Progenitor cell of endocrine pancreas (in vitro differentiated cells): ENCODE measurements around the gene SLC16A5. TPM values are rescaled to one million over a fixed set of nuclear protein-coding genes. Genes with fewer than 3 reads are reported as not detected.
A peak's percentile ranks its signal among the peaks of the same experiment; 100 is the strongest.

Experiments
- DNase-seq: peaks from one replicate; pipeline ENCODE4 v3.0.0; 2021; ENCODE audit warnings: low spot score; ENCODE audit not compliant: unreplicated experiment
- H3K27ac Mint-ChIP-seq: 2 replicates; pipeline ENCODE4 v1.8.0; 2021; ENCODE audit warnings: mild to moderate bottlenecking, moderate library complexity, mixed read lengths
- H3K27me3 Mint-ChIP-seq: 2 replicates; pipeline ENCODE4 v1.8.0; 2021; ENCODE audit warnings: mixed read lengths
- H3K36me3 Mint-ChIP-seq: 2 replicates; pipeline ENCODE4 v1.8.0; 2022; ENCODE audit warnings: mixed read lengths; ENCODE audit not compliant: insufficient read depth
- H3K4me1 Mint-ChIP-seq: 2 replicates; pipeline ENCODE4 v1.8.0; 2021; ENCODE audit warnings: low read depth, mixed read lengths
- H3K4me3 Mint-ChIP-seq: 2 replicates; pipeline ENCODE4 v1.8.0; 2021; ENCODE audit warnings: low read depth, mild to moderate bottlenecking, moderate library complexity, mixed read lengths
- H3K9me3 Mint-ChIP-seq: 2 replicates; pipeline ENCODE4 v1.8.0; 2021; ENCODE audit warnings: low read depth, mixed read lengths
- CTCF ChIP-seq: fragments of 200-600 bp; sonication (generic); IDR thresholded peaks from one replicate; pipeline ENCODE4 v1.5.0; 2021; ENCODE audit warnings: antibody characterized with exemption, mild to moderate bottlenecking; ENCODE audit not compliant: unreplicated experiment
- total RNA-seq: library from RNA; stranded (reverse); gene quantifications from 2 replicates; pipeline ENCODE4 v1.2.1, GENCODE V29; 2021

The SLC16A5 gene
- total RNA-seq, 1 donor from 2014 or later: 16.9 TPM

- H3K9me3 Mint-ChIP-seq: no peaks in the 10 kb centered on the region
- peak overlapping the region; percentile 84 for H3K27ac Mint-ChIP-seq
- no peak for DNase-seq
- peaks cover 17% of the 10 kb centered on the region for H3K4me1 Mint-ChIP-seq
- TF ChIP-seq CTCF: no peak
- H3K27me3 Mint-ChIP-seq: peaks cover 4% of the 10 kb centered on the region
- peak overlapping the region; percentile 66 for H3K4me3 Mint-ChIP-seq
- H3K36me3 Mint-ChIP-seq: no peaks in the 10 kb centered on the region
Observed at GRCh38 chr17:75086496-75087181, 1.1 kb upstream of the SLC16A5 start.

GRCh38 chr17:75087182-75087557 lies 584 bp upstream of the SLC16A5 start:
- H3K4me3 Mint-ChIP-seq: peak overlapping the region; percentile 71
- H3K9me3 Mint-ChIP-seq: no peaks in the 10 kb centered on the region
- TF ChIP-seq CTCF: no peak
- H3K4me1 Mint-ChIP-seq: peaks cover 22% of the 10 kb centered on the region
- no peaks in the 10 kb centered on the region for H3K36me3 Mint-ChIP-seq
- H3K27me3 Mint-ChIP-seq: peaks cover 4% of the 10 kb centered on the region
- no peak for DNase-seq
- H3K27ac Mint-ChIP-seq: peak overlapping the region; percentile 84

GRCh38 chr17:75088465-75089417 lies 987 bp downstream of the SLC16A5 start:
- no peak overlapping the region for H3K27ac Mint-ChIP-seq
- H3K4me3 Mint-ChIP-seq: peak overlapping the region; percentile 81
- H3K4me1 Mint-ChIP-seq: peaks cover 21% of the 10 kb centered on the region
- H3K27me3 Mint-ChIP-seq: no peaks in the 10 kb centered on the region
- H3K9me3 Mint-ChIP-seq: no peaks in the 10 kb centered on the region
- H3K36me3 Mint-ChIP-seq: no peaks in the 10 kb centered on the region
- no peak for TF ChIP-seq CTCF
- DNase-seq: no peak

GRCh38 chr17:75090871-75091854 lies 3.4 kb downstream of the SLC16A5 start:
- TF ChIP-seq CTCF: no peak
- DNase-seq: no peak
- no peaks in the 10 kb centered on the region for H3K9me3 Mint-ChIP-seq
- H3K36me3 Mint-ChIP-seq: no peaks in the 10 kb centered on the region
- H3K27me3 Mint-ChIP-seq: no peaks in the 10 kb centered on the region
- H3K4me3 Mint-ChIP-seq: no peak overlapping the region
- H3K27ac Mint-ChIP-seq: peak overlapping the region; percentile 13
- peaks cover 23% of the 10 kb centered on the region for H3K4me1 Mint-ChIP-seq
